Endothelial cell (in vitro differentiated cells): ENCODE data around the gene KLF13. TPM values are rescaled to one million over a fixed set of nuclear protein-coding genes. Genes with fewer than 3 reads are reported as not detected.
A peak's percentile ranks its signal among the peaks of the same experiment; 100 is the strongest.

Experiments used
- DNase-seq: peaks from one replicate; pipeline ENCODE4 v3.0.0; 2021; ENCODE audit warnings: low spot score
- H3K27ac Mint-ChIP-seq: one replicate; pipeline ENCODE4 v1.8.0; 2021; ENCODE audit warnings: mixed read lengths, inconsistent platforms; ENCODE audit not compliant: unreplicated experiment
- H3K27me3 Mint-ChIP-seq: one replicate; pipeline ENCODE4 v1.8.0; 2021; ENCODE audit warnings: mild to moderate bottlenecking, moderate library complexity, mixed read lengths, inconsistent platforms; ENCODE audit not compliant: unreplicated experiment
- H3K36me3 Mint-ChIP-seq: one replicate; pipeline ENCODE4 v1.8.0; 2021; ENCODE audit warnings: mild to moderate bottlenecking, low read depth, mixed read lengths, inconsistent platforms; ENCODE audit not compliant: unreplicated experiment
- H3K4me1 Mint-ChIP-seq: one replicate; pipeline ENCODE4 v1.8.0; 2021; ENCODE audit warnings: mild to moderate bottlenecking, mixed read lengths, inconsistent platforms; ENCODE audit not compliant: unreplicated experiment
- H3K4me3 Mint-ChIP-seq: one replicate; pipeline ENCODE4 v1.8.0; 2021; ENCODE audit warnings: mild to moderate bottlenecking, mixed read lengths, inconsistent platforms; ENCODE audit not compliant: unreplicated experiment
- H3K9me3 Mint-ChIP-seq: one replicate; pipeline ENCODE4 v1.8.0; 2021; ENCODE audit warnings: mixed read lengths, inconsistent platforms; ENCODE audit not compliant: unreplicated experiment
- CTCF ChIP-seq: fragments of 200-600 bp; sonication (generic); IDR thresholded peaks from one replicate; pipeline ENCODE4 v1.5.0; 2021; ENCODE audit warnings: antibody characterized with exemption; ENCODE audit not compliant: unreplicated experiment
- total RNA-seq: library from RNA; stranded (reverse); fragmentation: NEBNext Ultra II Directional; extraction: Animal tissue kit (Norgen Biotek cat#: 25700); gene quantifications from one replicate; pipeline ENCODE4 v1.2.1, GENCODE V29; 2021; ENCODE audit not compliant: unreplicated experiment

The KLF13 gene
- total RNA-seq, 1 donor from 2014 or later = 45.1 TPM

- no peak overlapping the region for H3K27ac Mint-ChIP-seq
- H3K4me3 Mint-ChIP-seq = peak overlapping the region; percentile 27
- no peaks in the 10 kb centered on the region for H3K9me3 Mint-ChIP-seq
- no peak for DNase-seq
- H3K36me3 Mint-ChIP-seq = no peaks in the 10 kb centered on the region
- H3K27me3 Mint-ChIP-seq = peaks cover 11% of the 10 kb centered on the region
- peaks cover 27% of the 10 kb centered on the region for H3K4me1 Mint-ChIP-seq
- no peak for TF ChIP-seq CTCF
Observed at GRCh38 chr15:31332020-31332680, 5.5 kb downstream of the KLF13 start.

GRCh38 chr15:31332681-31333071 lies 6.0 kb downstream of the KLF13 start:
- no peak overlapping the region for H3K4me3 Mint-ChIP-seq
- H3K36me3 Mint-ChIP-seq = no peaks in the 10 kb centered on the region
- no peak for TF ChIP-seq CTCF
- H3K27me3 Mint-ChIP-seq = peaks cover 11% of the 10 kb centered on the region
- DNase-seq = no peak
- no peaks in the 10 kb centered on the region for H3K9me3 Mint-ChIP-seq
- no peak overlapping the region for H3K27ac Mint-ChIP-seq
- peaks cover 27% of the 10 kb centered on the region for H3K4me1 Mint-ChIP-seq

DNA sequence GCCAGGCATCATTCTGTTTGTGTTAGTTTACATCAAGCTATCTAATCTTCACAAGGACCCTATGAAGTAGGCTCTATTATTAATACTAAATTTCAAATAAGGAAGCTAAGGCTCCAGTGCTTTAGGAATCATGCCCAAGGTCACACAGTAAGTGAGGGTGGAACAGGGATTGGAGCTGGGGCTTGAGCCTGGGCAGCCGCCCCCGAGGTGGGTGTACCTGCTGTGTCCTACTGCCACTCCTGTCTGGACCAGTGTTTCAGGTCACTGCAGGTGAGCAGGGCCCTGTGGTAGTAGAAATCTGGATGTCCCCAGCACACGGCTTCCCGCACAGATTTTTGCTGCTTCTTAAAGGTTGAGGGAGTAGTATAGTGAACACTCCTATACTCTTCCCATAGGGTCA lies 6.5 kb downstream of the KLF13 start:
- H3K27ac Mint-ChIP-seq = no peak overlapping the region
- no peaks in the 10 kb centered on the region for H3K9me3 Mint-ChIP-seq
- no peak for DNase-seq
- no peak for TF ChIP-seq CTCF
- H3K4me1 Mint-ChIP-seq = peaks cover 29% of the 10 kb centered on the region
- H3K27me3 Mint-ChIP-seq = peaks cover 11% of the 10 kb centered on the region
- no peaks in the 10 kb centered on the region for H3K36me3 Mint-ChIP-seq
- H3K4me3 Mint-ChIP-seq = no peak overlapping the region

GRCh38 chr15:31333820-31334219 lies 7.2 kb downstream of the KLF13 start:
- no peak for DNase-seq
- Mint-ChIP-seq H3K36me3 (no peaks in the 10 kb centered on the region), H3K27ac (no peak overlapping the region), H3K4me3 (no peak overlapping the region), H3K9me3 (no peaks in the 10 kb centered on the region), H3K4me1 (peaks cover 27% of the 10 kb centered on the region), H3K27me3 (peaks cover 8% of the 10 kb centered on the region)
- TF ChIP-seq CTCF = no peak

DNA sequence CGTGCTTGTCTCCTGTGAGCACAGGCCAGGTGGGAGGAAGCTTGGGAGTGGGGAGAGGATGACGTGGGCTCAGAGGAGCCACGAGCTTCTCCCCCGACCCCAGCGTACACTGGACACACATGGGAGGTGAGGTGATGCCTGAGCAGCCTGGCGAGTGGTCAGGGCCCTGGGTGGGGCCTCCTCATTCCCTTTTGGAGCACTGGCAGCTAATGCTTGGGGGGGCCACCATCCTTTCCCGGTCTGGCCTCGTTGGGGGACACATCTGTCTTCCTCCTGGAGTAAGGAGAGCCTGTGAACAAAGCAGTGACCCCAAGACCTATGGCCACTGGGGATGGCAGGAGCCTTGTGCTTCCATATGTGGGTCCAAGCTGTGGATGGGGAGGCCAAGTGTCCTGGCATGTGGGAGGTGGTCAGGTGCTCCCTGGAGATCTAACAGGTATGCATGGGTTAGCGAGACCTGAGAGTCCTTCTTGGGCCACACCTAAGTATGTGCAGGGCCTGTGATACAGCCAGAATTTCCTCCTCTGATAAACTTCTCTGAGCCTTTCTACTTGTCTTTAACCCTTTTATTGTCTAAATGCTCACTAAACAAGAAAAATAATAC lies 9.5 kb downstream of the KLF13 start:
- Mint-ChIP-seq H3K9me3 (no peaks in the 10 kb centered on the region), H3K4me3 (no peak overlapping the region)
- no peak for TF ChIP-seq CTCF

More for the DNA sequence above, 9.5 kb downstream of the KLF13 start:
- no peaks in the 10 kb centered on the region for H3K36me3 Mint-ChIP-seq
- H3K27ac Mint-ChIP-seq = no peak overlapping the region
- DNase-seq = no peak
- H3K4me1 Mint-ChIP-seq = peaks cover 21% of the 10 kb centered on the region
- H3K27me3 Mint-ChIP-seq = peaks cover under 1% of the 10 kb centered on the region
